Loucy (cell line): Measurements from ENCODE around the gene CDK4.
"Not testable (repeated sequence)": the region's sequence is repeated elsewhere in the genome, so short reads cannot be mapped to it uniquely, and the experiment has no call there.

ENCODE experiments used
- H2AFZ ChIP-seq: fragments of 200-600 bp; sonication (generic); 2 replicates; pipeline ENCODE4 v1.6.0; 2016; ENCODE audit warnings: antibody characterized with exemption, mild to moderate bottlenecking, low read length, moderate library complexity
- H3F3A ChIP-seq: fragments of 200-600 bp; 2 replicates; pipeline ENCODE4 v1.6.0; 2016; ENCODE audit warnings: antibody characterized with exemption, low read depth, mild to moderate bottlenecking
- H3K27me3 ChIP-seq: fragments of 200-600 bp; sonication (generic); 2 replicates; pipeline ENCODE4 v1.6.1; 2014; ENCODE audit warnings: low read length, mild to moderate bottlenecking; ENCODE audit not compliant: insufficient read depth, poor library complexity, severe bottlenecking
- H3K36me3 ChIP-seq: fragments of 200-600 bp; sonication (generic); 2 replicates; pipeline ENCODE4 v1.6.1; 2016; ENCODE audit warnings: low read length; ENCODE audit not compliant: insufficient read depth
- H3K4me1 ChIP-seq: fragments of 200-600 bp; sonication (generic); 2 replicates; pipeline ENCODE4 v1.5.1; 2014; ENCODE audit warnings: low read length, mild to moderate bottlenecking; ENCODE audit not compliant: insufficient read depth, poor library complexity, severe bottlenecking
- H3K4me2 ChIP-seq: fragments of 200-600 bp; sonication (generic); 2 replicates; pipeline ENCODE4 v1.6.0; 2014; ENCODE audit warnings: antibody characterized with exemption, low read length, low read depth, mild to moderate bottlenecking; ENCODE audit not compliant: poor library complexity, severe bottlenecking
- H3K4me3 ChIP-seq: fragments of 200-600 bp; sonication (generic); 2 replicates; pipeline ENCODE4 v1.5.1; 2014; ENCODE audit warnings: low read length, mild to moderate bottlenecking, mixed read lengths; ENCODE audit not compliant: poor library complexity, severe bottlenecking
- H3K79me2 ChIP-seq: fragments of 200-600 bp; sonication (generic); 2 replicates; pipeline ENCODE4 v1.6.1; 2014; ENCODE audit warnings: low read length; ENCODE audit not compliant: insufficient read depth
- H3K9ac ChIP-seq: fragments of 200-600 bp; sonication (generic); 2 replicates; pipeline ENCODE4 v1.6.0; 2014; ENCODE audit warnings: mild to moderate bottlenecking, low read depth, low read length, moderate library complexity; ENCODE audit not compliant: poor library complexity, severe bottlenecking
- H3K9me2 ChIP-seq: fragments of 200-600 bp; sonication (generic); replicated peaks from 2 replicates; pipeline ENCODE4 v1.6.1; 2016; ENCODE audit warnings: low read depth, low read length, mixed read lengths
- H3K9me3 ChIP-seq: fragments of 200-600 bp; sonication (generic); 2 replicates; pipeline ENCODE4 v1.6.1; 2014; ENCODE audit warnings: mild to moderate bottlenecking, antibody characterized with exemption, low read length, low read depth; ENCODE audit not compliant: insufficient read depth
- H4K20me1 ChIP-seq: fragments of 200-600 bp; sonication (generic); 2 replicates; pipeline ENCODE4 v1.6.0; 2014; ENCODE audit warnings: antibody characterized with exemption, low read length, mild to moderate bottlenecking; ENCODE audit not compliant: insufficient read depth, poor library complexity, severe bottlenecking
- EZH2phosphoT487 ChIP-seq: fragments of 200-600 bp; IDR thresholded peaks from 2 replicates; pipeline ENCODE4 v1.6.1; 2018; ENCODE audit warnings: antibody characterized with exemption, mild to moderate bottlenecking, moderate library complexity, borderline replicate concordance
- TF ChIP-seq, protein P1 (sequence below): fragments of 200-600 bp; sonication (generic); conservative IDR thresholded peaks from 2 replicates; pipeline ENCODE4 v1.5.1; 2014; ENCODE audit warnings: mild to moderate bottlenecking, antibody characterized with exemption, low read length

CDK4 gene

GRCh38 chr12:57723630-57723962 lies 28.5 kb downstream of the CDK4 start:
- H4K20me1 ChIP-seq, result no peaks in the 10 kb centered on the region
- H3K36me3 ChIP-seq, result peaks cover 39% of the 10 kb centered on the region; the same call in 1 of the 2 replicates

GRCh38 chr12:57722716-57723629 lies 29.1 kb downstream of the CDK4 start:
- no peaks in the 10 kb centered on the region for H3K9me3 ChIP-seq
- H4K20me1 ChIP-seq, result no peaks in the 10 kb centered on the region
- H2AFZ ChIP-seq, result no peak overlapping the region
- peaks cover 41% of the 10 kb centered on the region; the same call in 1 of the 2 replicates for H3K36me3 ChIP-seq
- H3F3A ChIP-seq, result no peaks in the 10 kb centered on the region
- no peak overlapping the region for H3K9ac ChIP-seq
- no peak for TF ChIP-seq EZH2phosphoT487
- TF ChIP-seq, protein P1, sequence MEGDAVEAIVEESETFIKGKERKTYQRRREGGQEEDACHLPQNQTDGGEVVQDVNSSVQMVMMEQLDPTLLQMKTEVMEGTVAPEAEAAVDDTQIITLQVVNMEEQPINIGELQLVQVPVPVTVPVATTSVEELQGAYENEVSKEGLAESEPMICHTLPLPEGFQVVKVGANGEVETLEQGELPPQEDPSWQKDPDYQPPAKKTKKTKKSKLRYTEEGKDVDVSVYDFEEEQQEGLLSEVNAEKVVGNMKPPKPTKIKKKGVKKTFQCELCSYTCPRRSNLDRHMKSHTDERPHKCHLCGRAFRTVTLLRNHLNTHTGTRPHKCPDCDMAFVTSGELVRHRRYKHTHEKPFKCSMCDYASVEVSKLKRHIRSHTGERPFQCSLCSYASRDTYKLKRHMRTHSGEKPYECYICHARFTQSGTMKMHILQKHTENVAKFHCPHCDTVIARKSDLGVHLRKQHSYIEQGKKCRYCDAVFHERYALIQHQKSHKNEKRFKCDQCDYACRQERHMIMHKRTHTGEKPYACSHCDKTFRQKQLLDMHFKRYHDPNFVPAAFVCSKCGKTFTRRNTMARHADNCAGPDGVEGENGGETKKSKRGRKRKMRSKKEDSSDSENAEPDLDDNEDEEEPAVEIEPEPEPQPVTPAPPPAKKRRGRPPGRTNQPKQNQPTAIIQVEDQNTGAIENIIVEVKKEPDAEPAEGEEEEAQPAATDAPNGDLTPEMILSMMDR, result no peak
- no peaks in the 10 kb centered on the region for H3K27me3 ChIP-seq
- no peaks in the 10 kb centered on the region for H3K9me2 ChIP-seq
- no peak overlapping the region for H3K4me3 ChIP-seq
- no peaks in the 10 kb centered on the region for H3K4me1 ChIP-seq
- no peak overlapping the region for H3K4me2 ChIP-seq
- no peaks in the 10 kb centered on the region for H3K79me2 ChIP-seq

More at GRCh38 chr12:57723630-57723962, 28.5 kb downstream of the CDK4 start:
- no peaks in the 10 kb centered on the region for H3K27me3 ChIP-seq
- no peaks in the 10 kb centered on the region for H3K4me1 ChIP-seq
- no peak overlapping the region for H3K4me2 ChIP-seq
- H3K9me2 ChIP-seq, result no peaks in the 10 kb centered on the region
- H3F3A ChIP-seq, result no peaks in the 10 kb centered on the region
- no peak for TF ChIP-seq EZH2phosphoT487
- H2AFZ ChIP-seq, result no peak overlapping the region
- H3K4me3 ChIP-seq, result no peak overlapping the region
- no peaks in the 10 kb centered on the region for H3K9me3 ChIP-seq
- no peaks in the 10 kb centered on the region for H3K79me2 ChIP-seq
- no peak overlapping the region for H3K9ac ChIP-seq

DNA sequence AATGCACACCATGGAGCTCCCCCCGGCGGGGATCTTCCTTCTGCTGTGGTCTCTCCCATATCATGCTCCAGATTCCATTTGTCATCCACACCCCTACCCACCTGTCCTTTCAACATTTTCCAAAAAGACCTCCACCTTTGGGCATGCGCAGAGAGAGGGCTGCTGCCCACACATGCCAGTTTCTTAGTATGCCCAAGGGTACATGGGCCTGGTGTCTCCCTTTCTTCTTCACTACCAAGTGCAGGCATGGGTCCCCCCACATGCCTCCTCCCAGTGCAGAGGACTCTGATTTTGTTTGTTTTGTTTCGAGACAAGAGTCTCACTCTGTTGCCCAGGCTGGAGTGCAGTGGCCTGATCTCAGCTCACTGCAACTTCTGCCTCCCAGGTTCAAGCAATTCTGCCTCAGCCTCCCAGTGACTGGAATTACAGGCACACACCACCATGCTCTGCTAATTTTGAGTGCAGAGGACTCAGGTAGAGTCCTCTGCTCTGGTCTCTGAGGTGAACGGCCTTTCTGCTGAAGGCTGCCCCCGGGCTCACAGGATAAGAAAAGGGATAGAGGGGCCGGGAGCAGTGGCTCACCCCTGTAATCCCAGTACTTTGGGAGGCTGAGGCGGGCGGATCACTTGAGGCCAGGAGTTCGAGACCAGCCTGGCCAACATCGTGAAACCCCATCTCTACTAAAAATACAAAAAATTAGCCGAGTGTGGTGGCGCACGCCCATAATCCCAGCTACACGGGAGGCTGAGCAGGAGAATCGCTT lies 30.1 kb downstream of the CDK4 start:
- not testable (repeated sequence) for H3K27me3 ChIP-seq, H2AFZ ChIP-seq, H3K9ac ChIP-seq, H3K9me2 ChIP-seq, H3K79me2 ChIP-seq, H3K4me2 ChIP-seq, H4K20me1 ChIP-seq, H3K4me1 ChIP-seq, H3F3A ChIP-seq, H3K9me3 ChIP-seq, H3K4me3 ChIP-seq
- H3K36me3 ChIP-seq, result peaks cover 36% of the 10 kb centered on the region; the same call in 1 of the 2 replicates
